Head of caudate nucleus (tissue), 42 donors: Measurements from ENCODE around the gene AOPEP.
A peak's percentile ranks its signal among the peaks of the same experiment; 100 is the strongest.

Source experiments
- DNase-seq, 42 donors: peaks; one replicate each; pipeline versions ENCODE4 v3.0.0 to v3.0.0-alpha.2; 2020 to 2021; ENCODE audit warnings: mixed read lengths in 7 of 42
- intact Hi-C: fragments of 100-400 bp; cut with DNase I; formaldehyde crosslinking; loops from one replicate; pipeline ENCODE4 v1.15.0; 2022

AOPEP gene

GRCh38 chr9:94754976-94755475, 28.5 kb downstream of the AOPEP start:
- intact Hi-C loops = no loop called here

GRCh38 chr9:94757158-94757557, 30.7 kb downstream of the AOPEP start:
- intact Hi-C loops = no loop called here
- DNase-seq = no peak

More at GRCh38 chr9:94754976-94755475, 28.5 kb downstream of the AOPEP start:
- DNase-seq = no peak

DNA sequence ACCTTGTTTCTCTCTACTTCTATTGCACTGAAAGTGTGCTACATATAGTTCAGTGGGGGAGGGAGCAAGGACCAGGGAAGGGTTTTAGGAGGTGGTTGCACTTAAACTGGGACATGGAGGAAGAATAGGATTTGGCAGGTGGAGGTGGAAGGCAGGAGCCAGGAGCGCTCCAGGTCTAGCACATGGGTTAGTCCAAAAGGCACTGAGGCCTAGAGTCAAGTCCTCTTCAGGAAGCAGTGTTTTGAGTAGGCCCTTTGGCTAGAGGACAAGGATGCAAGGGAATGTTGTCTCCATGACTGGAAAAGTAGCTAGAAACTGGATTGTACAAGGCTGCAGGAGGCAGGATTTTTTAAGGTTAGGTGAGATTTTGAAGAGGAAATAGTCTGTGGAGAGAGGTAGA, 31.5 kb downstream of the AOPEP start:
- no peak for DNase-seq
- intact Hi-C loops = no loop called here

DNA sequence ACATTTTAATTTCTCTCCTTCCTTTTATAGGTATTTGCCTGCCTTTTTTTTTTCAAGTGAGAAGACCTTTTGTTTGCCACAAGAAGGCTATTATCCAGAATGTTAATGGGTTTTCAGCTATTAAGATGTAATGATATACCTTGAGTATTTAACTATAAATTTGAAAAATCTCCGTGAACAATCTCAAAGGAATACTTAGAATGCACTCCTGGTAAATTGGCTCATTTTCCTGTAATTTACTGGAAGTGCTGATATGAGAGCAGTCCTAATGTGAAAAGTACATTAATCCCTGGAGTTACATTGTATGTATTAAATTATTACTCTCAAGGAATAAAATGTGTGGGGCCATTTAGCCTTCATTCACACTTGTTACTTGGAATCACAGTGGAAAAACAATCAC, 32.4 kb downstream of the AOPEP start:
- intact Hi-C loops = no loop called here
- DNase-seq = no peak

- intact Hi-C loops = no loop called here
- peak in 9 of 42 donors; percentile 5 to 62 (median 30) for DNase-seq
Measured at GRCh38 chr9:94760010-94760409, 33.5 kb downstream of the AOPEP start.

DNA sequence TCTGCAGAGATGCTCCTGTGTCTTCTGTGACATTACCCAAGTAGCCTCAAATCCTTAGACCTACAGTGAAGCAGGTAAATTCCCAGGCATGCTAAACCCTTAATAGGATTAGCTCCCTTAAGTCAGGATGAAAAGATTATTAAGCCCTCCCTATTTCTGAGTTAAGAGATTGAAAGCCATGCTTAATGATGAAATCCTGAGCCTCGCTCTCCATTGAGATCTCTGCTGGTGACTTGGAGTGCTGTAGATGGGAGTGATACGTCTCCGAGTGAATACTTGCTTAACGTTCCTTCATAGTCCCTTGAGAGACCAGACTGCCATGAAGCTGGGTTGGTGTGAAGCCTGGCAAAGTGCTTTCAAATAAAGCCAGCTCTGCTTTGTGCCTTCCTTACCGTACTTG, 34.2 kb downstream of the AOPEP start:
- intact Hi-C loops = no loop called here
- peak in 2 of 42 donors; percentile 10 to 14 for DNase-seq

DNA sequence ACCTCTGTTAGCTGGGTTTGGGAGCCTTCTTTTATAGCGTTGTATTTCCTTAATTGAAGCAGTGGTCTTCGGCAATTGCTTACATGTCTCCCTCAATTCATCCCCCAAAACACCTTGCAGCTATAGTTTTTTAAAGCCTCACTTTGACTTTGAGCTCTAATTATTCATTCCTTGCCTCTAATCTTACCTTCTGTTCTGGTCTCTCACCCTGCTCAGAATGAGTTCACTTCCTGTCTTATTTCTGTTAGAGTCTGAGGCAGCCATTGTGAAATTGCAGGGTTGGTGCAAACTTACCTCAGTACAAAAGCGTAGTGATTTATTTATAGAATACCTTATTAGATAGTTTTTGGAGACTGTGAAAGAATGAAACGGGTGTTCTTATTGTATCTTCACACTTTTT, 35.0 kb downstream of the AOPEP start:
- DNase-seq = no peak
- intact Hi-C loops = no loop called here

DNA sequence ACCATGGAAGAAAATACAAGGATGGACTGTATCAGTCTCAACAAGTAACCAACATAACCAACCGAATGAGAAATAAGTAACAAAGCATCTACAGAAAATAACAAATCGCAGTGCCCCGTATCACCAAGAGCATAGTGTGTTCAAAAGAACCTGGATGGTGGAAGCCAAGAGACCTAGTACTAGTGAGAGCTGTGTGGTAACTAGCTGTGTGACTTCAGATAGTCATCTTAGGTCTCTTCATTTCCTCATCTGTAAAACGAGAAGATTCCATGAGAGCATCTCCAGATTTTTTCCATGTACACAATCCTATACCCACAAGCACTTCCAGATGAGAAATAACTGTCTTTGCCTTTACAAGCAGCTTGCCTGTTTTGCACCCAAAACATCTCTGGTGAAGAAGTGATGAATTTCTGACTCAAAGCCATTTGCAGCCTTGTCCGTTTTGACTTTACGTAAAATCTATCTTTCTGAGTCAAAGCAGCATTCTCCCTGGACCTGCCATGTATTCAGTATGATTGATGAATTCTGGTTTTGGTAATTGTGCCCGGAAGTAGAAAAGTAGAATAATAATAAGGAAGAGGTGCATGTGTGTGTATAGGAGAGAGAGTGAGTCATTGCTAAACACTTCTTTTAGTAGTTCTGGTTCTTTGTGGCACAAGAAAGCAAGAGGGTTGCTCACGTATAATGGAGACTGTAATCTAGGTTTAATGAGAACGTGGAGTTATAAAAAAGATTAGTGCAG, 41.0 kb downstream of the AOPEP start:
- DNase-seq = no peak
- intact Hi-C loops = no loop called here

- intact Hi-C loops = no loop called here
- DNase-seq = no peak
Measured at GRCh38 chr9:94768766-94769165, 42.3 kb downstream of the AOPEP start.

DNA sequence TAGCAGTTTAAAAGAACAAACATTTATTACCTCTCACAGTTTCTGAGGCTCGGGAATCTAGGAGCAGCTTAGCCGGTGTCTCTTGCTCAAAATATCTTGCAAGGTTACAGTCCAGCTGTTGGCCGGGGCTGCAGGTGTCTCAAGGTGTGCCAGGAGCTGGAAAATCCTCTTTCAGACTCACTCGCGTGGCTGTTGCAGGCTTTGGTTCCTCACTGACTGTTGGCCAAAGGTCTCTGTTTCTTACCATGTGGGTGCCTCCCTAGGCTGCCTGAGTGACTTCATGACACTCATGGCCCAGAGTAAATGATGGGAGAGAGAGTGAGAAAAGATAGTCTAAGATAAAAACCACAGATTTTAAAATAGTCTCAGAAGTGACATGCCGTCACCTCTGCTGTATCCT, 43.8 kb downstream of the AOPEP start:
- intact Hi-C loops = loop anchor here (10.0 kb wide), 1 partner anchor 46 kb away; the partner anchor contains the start of gene AOPEP
- DNase-seq = no peak

- intact Hi-C loops = loop anchor here (10.0 kb wide), 1 partner anchor 46 kb away; the partner anchor contains the start of gene AOPEP
- DNase-seq = no peak
Measured at GRCh38 chr9:94771096-94771495, 44.6 kb downstream of the AOPEP start.

DNA sequence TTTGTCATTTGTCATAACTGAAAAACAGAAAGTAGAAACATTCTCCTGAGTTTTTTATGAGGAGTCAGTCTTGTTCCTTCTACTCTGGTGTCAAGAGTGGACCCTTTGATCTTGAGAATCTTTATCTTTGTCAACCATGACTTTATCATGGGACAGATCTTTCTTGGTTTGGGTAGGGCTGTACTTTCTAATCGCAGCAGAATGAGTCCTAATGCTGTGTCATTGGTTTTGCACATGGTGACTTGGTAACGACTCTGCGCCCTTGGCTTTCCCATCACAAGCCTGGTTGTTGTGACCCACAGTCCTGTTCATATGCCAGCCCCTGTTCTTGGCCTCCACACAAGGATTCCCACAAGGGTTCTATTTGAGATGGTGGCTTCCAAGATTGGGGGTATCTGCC, 45.6 kb downstream of the AOPEP start:
- intact Hi-C loops = loop anchor here (10.0 kb wide), 1 partner anchor 47 kb away; the partner anchor contains the start of gene AOPEP
- peak in 9 of 42 donors; percentile 10 to 66 (median 32) for DNase-seq

DNA sequence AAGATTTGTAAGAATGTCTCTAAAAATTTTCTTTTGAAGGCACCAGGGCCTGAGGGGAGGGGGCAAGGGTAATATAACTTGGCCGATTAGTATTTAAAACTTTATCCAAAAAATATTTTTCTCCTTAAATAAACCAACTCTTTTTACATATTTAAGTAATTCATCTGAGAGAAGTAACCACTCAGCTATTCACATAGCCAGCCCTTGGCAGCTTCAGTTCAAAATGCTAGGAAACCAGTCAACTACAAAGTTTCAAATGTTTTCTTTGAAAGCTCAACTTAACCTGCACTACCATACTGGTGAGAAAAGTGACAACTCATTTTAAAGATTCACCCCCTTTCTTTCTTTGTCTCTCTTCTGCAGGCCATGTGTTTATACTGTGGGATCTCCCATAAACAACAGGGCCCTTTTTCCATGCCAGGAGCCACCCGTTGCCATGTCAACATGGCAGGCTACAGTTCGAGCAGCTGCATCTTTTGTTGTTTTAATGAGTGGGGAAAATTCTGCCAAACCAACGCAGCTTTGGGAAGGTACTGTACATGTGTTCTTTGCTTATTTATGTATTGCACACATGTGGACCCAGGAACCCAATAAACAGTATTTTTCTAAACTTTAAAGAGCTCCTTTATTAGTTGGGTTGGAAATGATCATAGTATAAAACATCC, 46.3 kb downstream of the AOPEP start:
- intact Hi-C loops = loop anchor here (10.0 kb wide), 1 partner anchor 48 kb away; the partner anchor contains the start of gene AOPEP
- DNase-seq = peak; percentile 38 to 90 (median 78)

- intact Hi-C loops = loop anchor here (10.0 kb wide), 1 partner anchor 49 kb away; the partner anchor contains the start of gene AOPEP
Measured at GRCh38 chr9:94773655-94774054, 47.2 kb downstream of the AOPEP start.

DNA sequence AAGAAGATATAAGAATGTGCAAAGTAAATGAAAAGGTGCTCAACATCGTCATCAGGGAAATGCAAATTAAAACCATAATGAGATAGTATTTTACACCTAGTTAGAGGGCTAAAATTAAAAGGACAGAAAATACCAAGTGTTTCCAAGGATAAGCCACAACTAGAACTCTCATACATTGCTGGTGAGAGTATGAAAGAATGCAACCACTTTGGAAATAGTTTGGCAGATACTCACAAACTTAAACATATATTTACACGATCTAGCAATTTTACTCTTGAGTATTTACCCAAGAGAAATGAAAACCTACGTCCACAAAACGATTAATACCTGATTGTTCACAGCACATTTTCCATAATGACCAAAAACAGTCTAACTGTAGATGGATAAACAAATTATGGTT, 51.5 kb downstream of the AOPEP start:
- intact Hi-C loops = loop anchor here (10.0 kb wide), 1 partner anchor 53 kb away; the partner anchor contains the start of gene AOPEP

More at GRCh38 chr9:94773655-94774054, 47.2 kb downstream of the AOPEP start:
- no peak for DNase-seq

GRCh38 chr9:94779031-94779430, 52.5 kb downstream of the AOPEP start:
- intact Hi-C loops = loop anchor here (10.0 kb wide), 1 partner anchor 54 kb away; the partner anchor contains the start of gene AOPEP
- DNase-seq = no peak

More for the DNA sequence above, 51.5 kb downstream of the AOPEP start:
- DNase-seq = no peak

DNA sequence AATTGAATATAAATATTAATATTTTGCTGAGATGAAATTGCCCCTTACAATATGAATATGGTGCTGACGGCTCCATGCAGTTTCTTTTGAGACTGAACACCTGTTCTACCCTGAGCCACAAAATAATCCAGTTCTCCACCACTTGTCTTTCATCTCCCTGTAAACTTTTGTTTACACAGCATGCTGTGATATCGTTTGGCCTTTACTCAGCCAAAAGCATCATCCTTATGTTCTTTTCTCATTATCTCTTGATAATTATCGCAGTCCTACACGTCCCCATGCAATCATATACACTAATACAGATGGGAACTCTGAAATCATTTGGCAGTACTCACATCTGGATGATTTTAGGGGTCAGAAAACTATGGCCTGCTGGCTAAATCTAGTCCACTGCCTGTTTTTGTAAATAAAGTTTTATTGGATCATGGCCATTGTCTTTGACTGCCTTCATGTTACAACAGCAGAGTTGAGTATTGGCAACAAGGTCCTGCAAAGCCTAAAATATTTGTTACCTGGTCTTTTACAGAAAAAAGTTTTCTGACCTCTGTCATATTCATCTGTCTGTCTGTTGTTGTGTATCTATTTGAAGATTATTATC, 53.3 kb downstream of the AOPEP start:
- intact Hi-C loops = loop anchor here (5.0 to 10.0 kb wide), 2 partner anchors 55 to 228 kb away; partner anchors contain the start of gene AOPEP
- no peak for DNase-seq

DNA sequence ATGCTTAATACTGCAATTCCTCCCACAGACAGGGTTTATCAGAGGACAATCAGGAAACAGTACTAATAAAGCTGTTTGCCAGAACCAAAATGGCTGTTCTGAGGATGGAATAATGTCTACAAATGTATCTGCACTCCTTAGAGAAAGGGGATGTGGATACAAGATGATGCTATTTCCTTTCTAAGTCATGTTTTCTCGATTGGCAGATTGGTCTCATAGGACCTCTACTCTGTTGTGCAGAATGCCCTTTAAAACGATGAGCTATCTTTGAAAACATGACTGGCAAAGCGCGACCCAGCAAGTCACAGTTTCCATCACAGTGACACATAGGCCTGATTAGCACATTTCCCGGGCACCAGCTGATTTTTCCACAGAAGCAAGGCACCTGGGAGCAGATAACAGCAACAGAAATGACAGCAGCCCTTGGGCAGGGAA, 54.0 kb downstream of the AOPEP start:
- DNase-seq = peak in 1 of 42 donors; percentile 16
- intact Hi-C loops = loop anchor here (5.0 kb wide), 1 partner anchor 227 kb away; no protein-coding TSS in a partner anchor
